Astrocyte of the hippocampus (primary cell): Measurements from ENCODE around the gene C9orf40.
A peak's percentile ranks its signal among the peaks of the same experiment; 100 is the strongest.

Experiments
- DNase-seq: peaks from one replicate; pipeline ENCODE4 v3.0.0; 2011; ENCODE audit warnings: low read depth, low spot score

Gene C9orf40, protein sequence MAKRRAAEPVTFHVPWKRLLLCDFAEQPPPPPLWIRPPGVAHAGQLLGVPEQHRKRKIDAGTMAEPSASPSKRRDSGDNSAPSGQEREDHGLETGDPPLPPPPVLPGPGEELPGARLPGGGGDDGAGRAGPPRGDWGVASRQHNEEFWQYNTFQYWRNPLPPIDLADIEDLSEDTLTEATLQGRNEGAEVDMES

DNA sequence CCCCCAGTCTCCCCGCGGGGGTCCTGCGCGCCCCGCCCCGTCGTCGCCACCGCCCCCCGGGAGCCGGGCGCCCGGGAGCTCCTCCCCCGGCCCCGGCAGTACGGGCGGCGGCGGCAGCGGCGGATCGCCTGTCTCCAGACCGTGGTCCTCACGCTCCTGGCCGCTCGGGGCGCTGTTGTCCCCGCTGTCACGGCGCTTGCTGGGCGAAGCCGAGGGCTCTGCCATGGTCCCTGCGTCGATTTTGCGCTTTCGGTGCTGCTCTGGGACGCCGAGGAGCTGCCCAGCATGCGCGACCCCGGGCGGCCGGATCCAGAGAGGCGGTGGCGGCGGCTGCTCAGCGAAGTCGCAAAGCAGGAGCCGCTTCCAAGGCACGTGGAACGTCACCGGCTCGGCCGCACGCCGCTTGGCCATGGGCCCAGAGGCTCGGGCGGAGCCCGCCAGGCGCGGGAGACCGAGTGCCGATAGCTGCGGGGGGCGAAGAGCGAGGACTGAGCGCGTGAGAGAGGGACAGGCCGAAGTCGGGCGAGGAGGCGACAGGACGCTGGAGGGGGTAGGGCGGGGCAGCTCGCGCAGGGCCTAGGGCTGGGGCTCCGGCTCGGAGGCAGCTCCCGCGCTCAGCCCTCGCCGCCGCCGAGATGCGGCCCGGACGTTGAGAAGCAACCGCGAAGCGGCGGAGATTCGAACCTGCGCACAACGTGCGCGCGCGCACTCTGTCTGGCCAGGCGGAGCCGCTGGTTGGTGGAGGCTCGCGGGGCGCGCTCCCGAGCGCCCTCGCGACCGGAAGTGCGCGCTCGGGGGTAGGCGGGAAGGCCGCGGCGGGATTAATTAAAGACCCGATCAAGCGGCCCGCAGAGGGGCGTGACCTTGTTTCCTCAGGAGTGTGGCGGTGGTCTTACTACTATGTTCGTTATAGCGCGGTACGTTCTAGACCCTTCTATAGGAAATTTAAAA is at the start of gene C9orf40:
TSS of gene C9orf40 (minus strand) at position 712 of the 951 bp plus-strand sequence. CDS start at position 411, 301 bp downstream.
- DNase-seq, result peak; percentile 96

DNA sequence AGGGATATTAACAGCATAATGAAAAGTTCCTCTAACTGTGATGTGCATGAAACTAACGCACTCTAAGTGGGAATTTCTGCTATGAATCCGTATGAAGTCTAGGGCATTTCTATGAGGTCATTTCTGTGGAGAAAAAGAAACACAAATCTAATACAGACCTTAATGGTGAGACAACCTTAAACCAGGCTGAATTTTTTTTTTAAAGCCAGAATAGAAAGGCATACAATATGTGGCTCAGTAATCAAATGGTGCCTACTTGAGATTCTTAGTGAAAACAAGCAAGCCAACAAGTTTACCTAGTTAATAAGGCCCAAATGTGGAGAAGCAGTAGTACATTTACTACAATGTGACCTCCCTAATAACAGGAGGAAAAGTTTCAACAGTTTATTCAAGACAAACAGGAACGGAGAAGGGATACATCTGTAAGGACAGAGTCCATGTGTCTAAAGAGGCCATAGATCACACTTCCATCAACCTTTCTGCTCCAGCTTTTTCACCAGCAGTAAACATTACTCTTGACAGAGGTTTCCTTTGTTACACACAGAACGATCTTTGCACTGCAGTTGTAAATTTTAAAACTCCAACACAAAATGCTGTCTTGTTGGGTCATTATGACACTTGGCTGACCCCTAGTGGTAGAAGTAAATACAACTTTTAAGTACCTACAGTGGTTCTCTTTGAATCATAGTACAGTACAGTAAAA is 49.2 kb upstream of the C9orf40 start:
- DNase-seq, result peak; percentile 89

DNA sequence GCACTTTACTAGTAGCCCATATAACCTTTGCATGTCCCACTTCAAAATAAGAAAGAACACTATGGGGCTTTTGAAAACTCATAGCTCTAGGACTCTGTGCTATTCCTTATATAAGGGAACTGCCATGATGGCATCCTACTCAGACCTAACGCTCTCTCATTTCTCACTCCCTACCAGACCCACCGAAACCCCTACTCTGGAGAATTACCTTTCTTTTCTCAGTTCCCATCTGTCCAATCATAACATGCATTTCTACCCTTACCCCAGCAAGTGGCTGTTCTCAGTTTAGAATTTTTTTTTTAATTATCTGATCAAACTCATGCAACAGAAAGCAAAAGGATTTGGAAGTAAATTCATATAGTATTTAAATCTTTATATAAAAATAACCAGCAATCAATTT is 48.1 kb upstream of the C9orf40 start:
- no peak for DNase-seq

DNA sequence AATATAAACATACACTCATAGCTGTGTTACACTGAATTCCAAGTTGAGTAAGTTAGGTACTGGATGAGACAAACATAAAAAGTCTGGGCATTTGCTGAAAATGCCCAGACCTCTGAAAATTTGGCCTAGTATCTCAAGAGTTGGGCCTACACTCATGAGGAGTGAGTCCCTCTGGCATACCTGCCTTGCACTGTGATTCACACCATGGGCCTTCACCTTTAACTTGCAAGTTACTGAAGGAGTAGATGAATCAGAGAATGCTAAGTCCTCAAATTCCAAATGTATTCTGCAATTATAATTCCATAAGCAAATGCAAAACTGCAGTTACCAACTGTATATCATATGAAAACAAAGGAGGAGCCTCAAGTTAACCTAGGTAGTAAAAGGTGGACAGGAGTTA is 32.3 kb upstream of the C9orf40 start:
- no peak for DNase-seq

DNA sequence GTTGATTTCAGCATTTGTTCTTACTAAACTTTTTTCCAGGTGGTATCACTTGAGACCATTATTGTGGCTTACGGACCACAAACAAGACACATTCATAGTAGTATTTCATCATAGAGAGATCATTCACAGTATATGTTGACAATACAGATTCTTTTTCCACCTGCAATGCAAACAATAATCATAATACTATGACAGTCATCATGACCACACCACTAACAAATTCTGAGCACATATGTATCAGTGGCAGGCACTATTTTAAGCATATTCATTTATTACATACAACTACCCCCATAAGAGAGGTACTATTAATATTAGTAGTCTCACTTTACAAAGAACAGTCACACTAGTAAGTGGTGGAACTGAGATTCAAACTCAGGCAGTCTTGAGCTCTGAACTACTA is 31.0 kb upstream of the C9orf40 start:
- DNase-seq, result no peak

DNA sequence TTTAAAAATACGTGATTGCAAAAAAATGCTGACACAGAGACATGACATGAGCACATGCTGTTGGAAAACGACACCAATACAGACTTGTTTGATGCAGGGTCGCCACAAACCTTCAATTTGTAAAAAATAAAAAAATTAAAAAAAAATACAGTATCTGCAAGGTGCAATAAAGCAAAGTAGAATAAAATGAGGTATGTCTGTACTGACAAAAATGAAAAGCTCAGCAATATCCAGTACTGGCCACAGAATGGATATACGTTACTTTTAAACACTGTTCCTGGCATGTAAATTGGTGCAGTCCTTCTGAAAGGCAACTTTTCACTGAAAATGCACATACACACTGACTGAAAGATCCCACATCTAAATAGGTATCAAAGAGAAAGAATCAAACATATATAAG is 27.1 kb upstream of the C9orf40 start:
- no peak for DNase-seq

DNA sequence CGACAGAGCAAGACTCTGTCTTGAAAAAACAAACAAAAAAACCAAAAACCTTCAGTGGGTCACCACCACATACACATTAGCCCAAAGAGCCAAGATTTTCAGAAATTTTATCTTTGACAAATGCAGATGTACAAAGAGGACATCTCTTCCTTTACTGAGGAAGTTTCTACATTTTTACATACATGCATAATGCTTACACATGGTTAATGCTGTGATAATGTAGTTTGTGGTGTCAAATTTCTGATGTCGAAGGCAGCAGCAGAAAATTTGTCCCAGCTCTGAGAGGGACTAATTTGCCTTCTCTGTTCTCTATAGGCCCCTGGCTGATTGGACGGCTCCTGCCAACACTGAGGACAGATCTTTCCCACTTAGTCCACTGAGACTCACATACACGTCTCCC is 24.6 kb upstream of the C9orf40 start:
- DNase-seq, result no peak

DNA sequence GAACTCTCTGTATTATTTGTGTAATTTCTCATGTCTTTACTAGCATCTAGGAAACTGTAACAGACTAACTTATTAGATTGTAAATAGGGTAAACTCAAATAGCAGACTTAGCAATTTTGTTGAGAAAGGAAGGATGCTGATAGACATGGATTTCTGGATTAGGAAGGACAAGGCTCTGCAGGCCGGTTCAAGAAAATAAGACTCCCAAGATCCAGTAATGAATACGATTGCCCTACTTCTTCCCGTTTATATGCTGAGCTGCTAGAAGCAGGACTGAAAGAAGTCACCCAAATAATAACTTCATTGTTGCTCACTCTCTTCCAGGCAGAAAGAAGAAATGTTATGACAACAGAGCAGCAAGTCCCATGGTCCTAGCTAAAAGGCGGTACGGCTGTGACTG is 22.8 kb upstream of the C9orf40 start:
- DNase-seq, result no peak

DNA sequence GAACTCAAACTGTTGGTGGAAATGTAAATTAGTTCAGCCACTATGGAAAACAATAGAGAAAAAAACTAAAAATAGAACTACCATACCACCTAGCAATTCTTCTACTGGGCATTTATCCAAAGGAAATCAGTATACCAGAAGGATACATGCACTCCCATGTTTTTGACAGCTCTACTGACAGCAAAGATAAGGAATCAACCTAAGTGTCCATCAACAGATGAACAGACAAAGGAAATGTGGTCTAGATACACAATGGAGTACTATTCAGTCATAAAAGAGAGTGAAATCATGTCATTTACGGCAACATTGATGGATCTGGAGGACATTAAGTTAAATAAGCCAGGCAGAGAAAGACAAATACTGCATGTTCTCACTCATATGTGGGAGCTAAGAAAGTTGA is 21.8 kb upstream of the C9orf40 start:
- peak; percentile 3 for DNase-seq

DNA sequence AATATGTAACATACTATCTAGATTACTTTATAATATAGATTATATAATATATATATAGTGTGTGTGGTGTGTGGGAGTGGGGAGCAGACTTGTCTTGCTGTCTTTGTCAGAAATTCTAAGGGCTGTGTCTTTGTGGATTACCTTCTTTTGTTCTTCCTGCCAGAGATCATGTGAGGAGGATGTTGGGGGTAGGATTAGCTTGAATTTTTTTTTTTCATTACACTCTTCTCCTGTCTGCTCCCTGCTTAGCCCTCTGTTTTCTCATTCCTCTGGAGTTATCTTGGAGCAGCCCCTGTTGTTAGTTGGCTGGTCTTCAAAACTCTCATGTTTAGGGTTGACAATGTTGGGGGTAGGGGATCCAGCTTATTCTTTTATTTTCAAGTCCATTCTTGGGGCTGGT is 21.0 kb upstream of the C9orf40 start:
- no peak for DNase-seq

DNA sequence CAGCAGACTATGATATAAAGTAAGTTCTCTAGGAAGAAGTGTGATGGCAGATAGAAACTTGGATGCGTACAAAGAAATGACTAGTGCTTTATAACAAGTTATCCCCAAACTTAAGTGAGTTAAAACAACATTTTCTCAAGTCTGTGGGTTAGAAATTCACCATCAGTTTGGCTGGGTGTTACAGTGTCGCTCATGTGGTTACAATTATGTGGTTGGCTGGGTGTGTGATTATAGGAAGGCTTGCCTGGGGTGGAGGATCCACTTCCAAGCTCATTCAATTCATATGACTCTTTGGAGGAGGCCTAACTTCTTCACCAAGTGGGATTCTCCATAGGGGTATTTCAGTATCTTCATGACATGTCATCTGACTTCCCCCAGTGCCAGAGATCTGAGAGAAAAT is 10.3 kb upstream of the C9orf40 start:
- no peak for DNase-seq

DNA sequence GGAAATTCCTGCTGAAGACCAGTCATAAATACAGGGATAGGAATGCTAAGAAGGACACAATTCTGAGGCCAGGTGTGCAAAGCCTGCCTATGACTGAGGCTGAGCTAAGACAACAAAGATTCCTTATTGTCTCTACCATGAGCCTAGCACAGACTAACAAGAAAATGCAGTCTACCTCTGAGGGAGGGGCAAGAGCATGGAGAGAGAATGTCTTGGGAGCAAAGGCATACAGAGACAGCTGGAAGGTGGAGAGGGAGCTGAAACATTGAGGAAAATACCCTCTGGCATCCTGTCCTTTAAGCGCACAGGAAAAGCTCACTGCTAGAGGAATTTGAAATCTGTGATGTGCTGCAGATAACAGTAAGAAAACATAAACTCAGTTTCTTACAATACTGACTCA is 8.8 kb upstream of the C9orf40 start:
- DNase-seq, result no peak

DNA sequence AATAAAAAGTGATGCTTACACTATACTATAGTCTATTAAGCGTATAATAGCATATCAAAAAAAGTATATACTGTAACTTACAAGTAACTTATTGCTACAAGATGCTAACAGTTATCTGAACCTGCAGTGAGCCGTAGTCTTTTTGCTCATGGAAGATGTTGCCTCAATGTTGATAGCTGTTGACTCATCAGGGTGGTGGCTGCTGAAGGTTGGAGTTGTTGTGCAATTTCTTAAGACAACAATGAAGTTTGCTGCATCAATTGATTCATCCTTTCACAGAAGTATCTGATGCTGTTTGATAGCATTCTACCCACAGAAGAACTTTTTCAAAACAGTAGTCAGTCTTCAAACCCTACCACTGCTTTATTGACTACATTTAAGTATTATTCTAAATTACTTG is 7.8 kb upstream of the C9orf40 start:
- DNase-seq, result no peak

DNA sequence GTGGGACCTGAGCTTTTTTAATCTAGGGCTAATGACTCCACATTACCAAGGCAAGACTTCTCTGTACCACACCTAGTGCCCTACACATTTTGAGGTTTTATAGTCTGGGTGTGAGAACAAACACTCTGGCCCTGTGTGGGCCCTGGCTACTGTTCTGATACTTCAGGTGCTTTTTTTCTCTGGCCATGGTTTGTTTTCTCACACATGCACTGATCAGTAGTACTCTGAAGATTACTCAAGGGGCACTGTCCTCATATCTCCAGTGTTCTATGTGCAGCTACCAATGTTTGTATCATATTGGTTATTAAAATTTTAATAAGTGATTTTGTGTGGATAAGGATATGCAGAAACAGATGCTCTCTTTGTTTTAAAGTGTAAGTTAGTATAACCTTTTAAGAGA is 5.9 kb upstream of the C9orf40 start:
- no peak for DNase-seq

DNA sequence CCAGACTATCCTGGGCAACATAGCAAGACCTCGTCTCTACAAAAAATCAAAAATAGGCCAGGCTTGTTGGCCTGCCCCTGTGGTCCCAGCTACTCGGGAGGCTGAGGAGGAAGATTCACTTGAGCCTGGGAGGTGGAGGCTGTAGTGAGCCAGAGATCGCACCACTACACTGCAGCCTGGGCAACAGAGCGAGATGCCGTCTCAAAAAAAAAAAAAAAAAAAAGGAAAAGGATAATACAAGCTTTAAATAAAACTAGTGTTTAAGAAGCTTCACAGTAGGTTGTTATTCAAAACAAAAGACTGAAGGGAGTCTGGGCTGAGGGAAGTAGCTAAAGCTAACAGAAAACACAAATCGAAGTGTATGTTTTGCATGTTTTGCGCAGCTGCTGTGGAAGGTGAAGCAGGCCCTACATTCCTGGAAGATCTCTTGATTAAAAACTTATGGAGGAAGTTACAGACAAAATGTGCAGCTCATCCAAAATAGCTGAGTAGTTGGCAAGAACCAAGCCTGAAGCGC is 581 bp upstream of the C9orf40 start:
- DNase-seq, result no peak

DNA sequence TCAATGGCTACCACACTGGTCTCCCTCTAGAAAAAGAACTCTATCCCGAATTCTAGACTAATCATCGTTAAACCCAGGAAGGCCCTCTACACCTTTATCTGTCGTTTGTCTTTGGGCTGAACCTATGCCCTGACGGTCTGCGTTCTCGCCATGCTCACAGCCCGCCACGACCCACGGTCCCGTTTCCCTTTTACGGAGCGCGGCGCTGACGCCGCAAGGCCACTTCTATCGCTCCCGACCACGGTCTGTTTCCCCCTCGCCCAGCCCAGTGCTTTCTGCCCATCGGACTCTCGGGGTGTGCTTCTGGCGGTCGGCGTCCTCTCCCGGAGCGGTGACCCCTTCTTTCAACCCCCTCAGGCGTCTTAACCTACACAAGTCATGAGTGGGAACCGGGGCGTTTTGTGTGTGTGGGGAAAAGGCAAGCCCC is 974 bp downstream of the C9orf40 start:
- DNase-seq, result peak; percentile 62

DNA sequence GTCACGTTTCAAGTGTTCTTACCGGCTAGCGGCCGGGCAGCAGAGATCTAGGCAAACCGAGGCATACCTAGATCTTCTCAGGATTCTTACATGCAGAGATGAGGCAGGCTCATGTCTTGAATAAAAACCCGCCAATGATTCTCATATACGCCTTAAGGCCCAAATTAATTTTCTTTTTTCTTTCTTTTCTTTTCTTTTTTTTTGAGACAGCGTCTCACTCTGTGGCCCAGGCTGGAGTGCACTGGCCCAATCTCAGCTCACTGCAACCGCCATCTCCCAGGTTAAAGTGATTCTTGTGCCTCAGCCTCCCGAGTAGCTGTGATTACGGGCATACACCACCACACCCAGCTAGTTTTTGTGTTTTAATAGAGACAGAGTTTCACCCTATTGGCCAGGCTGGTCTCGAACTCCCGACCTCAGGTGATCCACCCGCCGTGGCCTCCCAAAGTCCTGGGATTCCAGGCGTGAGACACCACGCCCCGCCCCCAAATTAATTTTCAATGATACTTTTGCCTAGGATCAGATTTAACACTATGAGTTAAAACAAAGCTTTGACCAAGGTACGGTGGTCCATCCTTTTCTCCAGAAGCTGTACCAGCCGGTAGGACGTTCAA is 1.5 kb downstream of the C9orf40 start:
- DNase-seq, result no peak

DNA sequence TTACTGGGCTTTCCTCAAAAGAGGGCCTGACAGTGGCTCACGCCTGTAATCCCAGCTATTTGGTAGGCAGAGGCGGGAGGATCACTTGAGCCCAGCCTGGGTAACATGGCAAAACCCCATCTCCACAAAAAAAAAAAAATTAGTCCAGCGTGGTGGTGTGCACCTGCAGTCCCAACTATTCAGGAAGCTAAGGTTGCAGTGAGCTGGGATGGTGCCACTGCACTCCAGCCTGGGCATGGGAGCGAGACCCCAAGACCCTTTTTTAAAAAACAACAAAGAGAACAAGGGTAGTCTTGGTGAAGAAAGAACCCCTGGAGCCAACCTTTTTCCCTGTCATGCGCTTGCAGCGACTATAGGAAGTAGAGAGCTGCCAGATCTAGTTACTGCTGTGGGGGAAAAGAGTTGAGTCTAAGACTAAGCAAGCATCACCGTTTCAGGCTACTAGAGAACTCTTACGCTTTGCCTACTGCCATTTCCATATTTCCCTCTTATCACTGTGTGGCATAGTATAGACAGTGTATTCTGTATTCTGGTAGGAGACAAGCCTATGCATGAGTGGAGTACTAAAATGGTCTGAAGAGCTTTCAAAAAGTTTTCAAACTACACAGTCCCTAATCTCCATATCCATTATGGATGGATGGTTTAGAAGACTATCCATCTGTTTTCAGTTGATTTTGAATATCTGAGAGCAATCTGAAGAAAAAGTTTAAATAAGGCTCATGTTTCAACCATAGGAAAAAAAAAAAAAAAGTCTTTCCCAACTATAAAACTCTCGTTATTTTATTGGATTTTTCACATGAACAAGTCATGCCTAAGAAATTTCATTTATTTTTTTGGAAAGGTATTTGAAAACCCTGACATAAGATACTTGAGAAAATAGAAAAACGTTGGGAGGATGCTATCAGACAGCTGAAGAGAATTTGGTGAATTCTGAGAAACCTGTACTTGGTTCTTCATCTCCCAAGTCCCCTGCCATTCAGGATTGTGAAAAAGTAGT is 2.6 kb downstream of the C9orf40 start:
- DNase-seq, result no peak

DNA sequence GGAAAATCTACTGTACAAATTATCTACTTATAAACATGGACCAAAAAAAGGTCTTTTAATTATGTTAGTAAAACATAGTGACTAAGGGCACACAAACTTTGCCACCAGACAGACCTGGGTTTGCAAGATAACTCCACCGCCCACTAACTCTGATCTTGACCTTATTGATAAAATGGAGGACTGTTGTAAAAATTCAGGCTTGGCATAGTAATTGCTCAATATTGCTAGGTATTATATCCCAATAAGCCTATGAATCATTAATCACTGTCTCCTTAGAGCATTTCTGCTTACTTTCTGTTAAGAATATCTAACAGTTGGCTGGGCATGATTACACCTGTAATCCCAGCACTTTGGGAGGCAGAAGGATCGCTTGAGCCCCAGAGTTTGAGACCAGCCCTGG is 3.8 kb downstream of the C9orf40 start:
- DNase-seq, result no peak

DNA sequence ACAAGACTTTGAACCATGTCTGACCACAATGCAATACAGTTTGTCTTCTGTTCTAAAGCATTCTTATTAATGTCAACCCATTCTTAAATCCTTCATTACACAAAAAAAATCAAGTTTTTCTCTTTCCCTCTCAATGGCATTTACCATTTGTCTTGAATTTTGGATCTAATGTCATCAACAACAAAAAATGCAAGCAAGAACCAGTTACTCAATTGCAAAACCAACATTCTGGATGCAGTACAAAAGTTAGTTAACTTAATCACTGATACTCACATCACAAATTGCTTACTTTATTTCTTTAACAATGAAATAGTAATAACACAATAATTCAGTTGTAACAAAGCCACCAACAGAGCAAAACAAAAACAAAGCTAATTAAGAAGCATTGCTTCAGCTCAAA is 6.0 kb downstream of the C9orf40 start:
- DNase-seq, result no peak

DNA sequence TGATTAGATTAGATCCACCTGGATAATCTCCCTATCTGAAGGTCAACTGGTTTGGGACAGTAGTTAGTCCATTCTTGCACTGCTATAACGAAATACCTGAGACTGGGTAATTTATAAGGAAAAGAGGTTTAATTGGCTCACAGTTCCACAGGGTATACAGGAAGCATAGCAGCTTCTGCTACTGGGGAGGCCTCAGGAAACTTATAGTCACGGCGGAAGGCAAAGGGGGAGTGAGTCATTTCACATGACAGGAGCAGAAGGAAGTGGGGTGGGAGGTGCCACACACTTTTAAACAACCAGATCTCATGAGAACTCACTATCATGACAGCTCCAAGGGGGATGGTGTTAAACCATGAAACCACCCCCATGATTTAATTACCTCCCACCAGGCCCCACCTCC is 9.9 kb downstream of the C9orf40 start:
- no peak for DNase-seq
